Endothelial cell of umbilical vein (primary cell): ENCODE measurements around the gene CD320. TPM values are rescaled to one million over a fixed set of nuclear protein-coding genes. Genes with fewer than 3 reads are reported as not detected.
A peak's percentile ranks its signal among the peaks of the same experiment; 100 is the strongest.

Experiments used
- BruUV-seq: library from RNA; stranded (reverse); fragments of 400-500 nt; replicated peaks from 2 replicates; lab custom pipeline; 2021; lab: Mats Ljungman, UMichigan
- CTCF ChIA-PET: fragments of 300-600, 350-600 bp; sonication (Branson Sonifier 250); formaldehyde crosslinking; loops from one replicate; lab custom pipeline; 2021; ENCODE audit warnings: antibody characterized with exemption, inconsistent platforms; lab: Charles Lee
- POLR2A ChIA-PET: fragments of 300-600, 350-600 bp; sonication (Branson Sonifier 250); formaldehyde crosslinking; loops from one replicate; lab custom pipeline; 2021; ENCODE audit warnings: antibody characterized with exemption, inconsistent platforms; lab: Charles Lee
- DNase-seq: peaks from one replicate; pipeline ENCODE4 v3.0.0-alpha.2; 2011; ENCODE audit warnings: low read depth, low spot score
- FAIRE-seq: peaks from 2 replicates; lab custom pipeline; 2011; peaks lifted over from hg19 to GRCh38; lab: Jason Lieb, UNC
- H2AFZ ChIP-seq: 2 replicates; pipeline ENCODE4 v1.6.0; 2012; ENCODE audit warnings: low read depth, low read length, control low read depth, inconsistent platforms
- H3K27ac ChIP-seq: 2 replicates; pipeline ENCODE4 v1.5.1; 2011; ENCODE audit warnings: low read depth, mild to moderate bottlenecking, control low read depth, low read length, moderate library complexity; ENCODE audit not compliant: insufficient read depth
- H3K27me3 ChIP-seq, 2 experiments: 2 replicates each; pipeline versions ENCODE4 v1.6.0 to v1.6.1; 2011; ENCODE audit warnings: low read length in 2 of 2, mixed read lengths in 1 of 2; ENCODE audit not compliant: control insufficient read depth in 2 of 2, insufficient read depth in 2 of 2
- H3K36me3 ChIP-seq, 2 experiments: 2 replicates in 1 of 2; 3 replicates in 1 of 2; pipeline ENCODE4 v1.5.1; 2011; ENCODE audit warnings: low read length in 2 of 2, mild to moderate bottlenecking in 1 of 2, moderate library complexity in 1 of 2; ENCODE audit not compliant: control insufficient read depth in 2 of 2, insufficient read depth in 2 of 2; ENCODE audit errors: extremely low read depth in 1 of 2
- H3K4me1 ChIP-seq: 3 replicates; pipeline ENCODE4 v1.5.1; 2011; ENCODE audit warnings: mild to moderate bottlenecking, low read length; ENCODE audit not compliant: control insufficient read depth, insufficient read depth; ENCODE audit errors: extremely low read depth
- H3K4me2 ChIP-seq: 2 replicates; pipeline ENCODE4 v1.6.1; 2011; ENCODE audit warnings: low read length, control low read depth, mixed read lengths; ENCODE audit not compliant: insufficient read depth
- H3K4me3 ChIP-seq, 3 experiments: fragments of 200-600 bp in 1 of 3; sonication (generic), shearing (Covaris generic) in 1 of 3; replicated peaks in 1 of 3; 2 replicates each; pipeline ENCODE4 v1.5.1; 2011 to 2016; ENCODE audit warnings: control low read depth in 3 of 3, low read length in 3 of 3, mild to moderate bottlenecking in 2 of 3, inconsistent platforms in 1 of 3, low read depth in 1 of 3, moderate library complexity in 1 of 3; ENCODE audit not compliant: insufficient read depth in 1 of 3
- H3K79me2 ChIP-seq: 2 replicates; pipeline ENCODE4 v1.6.0; 2012; ENCODE audit warnings: low read length, inconsistent platforms; ENCODE audit not compliant: control insufficient read depth, insufficient read depth
- H3K9ac ChIP-seq: replicated peaks from 2 replicates; pipeline ENCODE3; 2011; ENCODE audit warnings: low read length, control low read depth; ENCODE audit not compliant: insufficient read depth; ENCODE audit errors: extremely low read depth
- H3K9me1 ChIP-seq: replicated peaks from 3 replicates; pipeline ENCODE4 v1.6.0; 2011; ENCODE audit warnings: mild to moderate bottlenecking, low read length; ENCODE audit not compliant: control insufficient read depth, insufficient read depth; ENCODE audit errors: extremely low read depth
- H3K9me3 ChIP-seq: replicated peaks from 2 replicates; pipeline ENCODE4 v1.5.1; 2012; ENCODE audit warnings: low read length, inconsistent platforms; ENCODE audit not compliant: control insufficient read depth, insufficient read depth
- H4K20me1 ChIP-seq: replicated peaks from 2 replicates; pipeline ENCODE3; 2011; ENCODE audit warnings: mild to moderate bottlenecking, low read length; ENCODE audit not compliant: control insufficient read depth, insufficient read depth; ENCODE audit errors: extremely low read depth
- FOS ChIP-seq: IDR thresholded peaks from 2 replicates; pipeline ENCODE4 v1.6.1; 2011; ENCODE audit warnings: mild to moderate bottlenecking, low read length, moderate library complexity, borderline replicate concordance; ENCODE audit not compliant: insufficient read depth
- GATA2 ChIP-seq: IDR thresholded peaks from 2 replicates; pipeline ENCODE4 v1.7.0; 2011; ENCODE audit warnings: low read depth, mild to moderate bottlenecking, moderate library complexity, mixed read lengths, low read length; ENCODE audit not compliant: insufficient read length, insufficient read depth
- JUN ChIP-seq: IDR thresholded peaks from 2 replicates; pipeline ENCODE4 v1.6.1; 2011; ENCODE audit warnings: borderline replicate concordance, low read depth; ENCODE audit not compliant: insufficient read length, insufficient read depth
- MYC ChIP-seq: IDR thresholded peaks from one replicate; pipeline ENCODE4 v1.6.1; 2011; ENCODE audit warnings: mild to moderate bottlenecking, low read depth, low read length
- POLR2A ChIP-seq: IDR thresholded peaks from 2 replicates; pipeline ENCODE4 v1.6.1; 2012; ENCODE audit warnings: low read depth, mild to moderate bottlenecking, control low read depth, low read length
- dilution Hi-C: fragments of 300-500 bp; cut with MboI; formaldehyde crosslinking; loops from one replicate; pipeline ENCODE4 v1.15.0; 2019; ENCODE audit warnings: low sequenced_read_pairs; ENCODE audit not compliant: extremely low pct_ligation_motif_present
- intact Hi-C: fragments of 100-400 bp; cut with micrococcal nuclease; formaldehyde crosslinking; loops from one replicate; pipeline ENCODE4 v1.10.0; 2022
- polyA plus RNA-seq, 4 experiments: library from polyadenylated mRNA; depleted of rRNA in 3 of 4; stranded (reverse) in 3 of 4; unstranded in 1 of 4; fragments of >200 nt; gene quantifications; 2 replicates each; pipeline versions ENCODE4 v1.2.1 to v1.2.3, GENCODE V29; 2011 to 2012; ENCODE audit warnings: missing spikeins in 1 of 4
- total RNA-seq: library from RNA; stranded (reverse); gene quantifications from 2 replicates; pipeline ENCODE4 v1.2.3, GENCODE V29; 2021
- TF ChIP-seq, protein P1 (sequence below): IDR thresholded peaks from 2 replicates; pipeline ENCODE4 v1.6.1; 2011; ENCODE audit not compliant: insufficient read depth, insufficient read length
- TF ChIP-seq, protein P2 (sequence below), 2 donors: IDR thresholded peaks; 1 replicate in 1 of 2; 2 replicates in 1 of 2; pipeline ENCODE4 v1.5.1; 2011; ENCODE audit warnings: low read length in 2 of 2, mild to moderate bottlenecking in 2 of 2, moderate library complexity in 2 of 2, control low read depth in 1 of 2, inconsistent platforms in 1 of 2, low read depth in 1 of 2; ENCODE audit not compliant: insufficient read depth in 1 of 2; ENCODE audit errors: extremely low read depth in 1 of 2

CD320 gene
- total and polyA plus RNA-seq, 2 donors (not counting 3 experiments of a cell fraction or from before 2014, with no cell fraction given): 84.9 to 190 TPM

DNA sequence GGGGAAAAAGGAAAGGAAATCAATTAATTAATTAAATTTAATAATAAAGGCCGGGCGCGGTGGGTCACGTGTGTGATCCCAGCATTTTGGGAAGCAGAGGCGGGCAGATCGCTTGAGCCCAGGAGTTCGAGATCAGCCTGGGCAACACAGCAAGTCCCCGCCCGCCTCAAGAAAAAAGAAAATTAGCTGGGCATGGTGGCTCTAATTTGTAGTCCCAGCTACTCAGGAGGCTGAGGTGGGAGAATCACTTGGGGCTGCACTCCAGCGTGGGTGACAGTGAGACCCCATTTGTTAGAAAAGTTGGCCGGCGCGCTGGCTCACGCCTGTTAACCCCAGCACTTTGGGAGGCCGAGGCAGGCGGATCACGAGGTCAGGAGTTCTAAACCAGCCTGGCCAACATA is 733 bp upstream of the CD320 start:
- dilution Hi-C loops (no loop called here), intact Hi-C loops (loop anchor here (1.0 to 2.0 kb wide), 2 partner anchors 12 to 34 kb away; partner anchors contain the start of genes KANK3, NDUFA7 and RPS28)
- POLR2A ChIA-PET: no interaction called here
- TSS peak; percentile 63 for BruUV-seq
- no peaks in the 10 kb centered on the region for H4K20me1 ChIP-seq
- H3K4me2 ChIP-seq: peak overlapping the region; percentile 49
- H3K9me1 ChIP-seq: no peaks in the 10 kb centered on the region
- no peak overlapping the region for H2AFZ ChIP-seq
- peak overlapping the region; percentile 41 for H3K9ac ChIP-seq
- TF ChIP-seq, protein P1, sequence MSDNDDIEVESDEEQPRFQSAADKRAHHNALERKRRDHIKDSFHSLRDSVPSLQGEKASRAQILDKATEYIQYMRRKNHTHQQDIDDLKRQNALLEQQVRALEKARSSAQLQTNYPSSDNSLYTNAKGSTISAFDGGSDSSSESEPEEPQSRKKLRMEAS: no peak
- TF ChIP-seq JUN (no peak), GATA2 (no peak), POLR2A (no peak), MYC (no peak), FOS (no peak)
- TF ChIP-seq, protein P2, sequence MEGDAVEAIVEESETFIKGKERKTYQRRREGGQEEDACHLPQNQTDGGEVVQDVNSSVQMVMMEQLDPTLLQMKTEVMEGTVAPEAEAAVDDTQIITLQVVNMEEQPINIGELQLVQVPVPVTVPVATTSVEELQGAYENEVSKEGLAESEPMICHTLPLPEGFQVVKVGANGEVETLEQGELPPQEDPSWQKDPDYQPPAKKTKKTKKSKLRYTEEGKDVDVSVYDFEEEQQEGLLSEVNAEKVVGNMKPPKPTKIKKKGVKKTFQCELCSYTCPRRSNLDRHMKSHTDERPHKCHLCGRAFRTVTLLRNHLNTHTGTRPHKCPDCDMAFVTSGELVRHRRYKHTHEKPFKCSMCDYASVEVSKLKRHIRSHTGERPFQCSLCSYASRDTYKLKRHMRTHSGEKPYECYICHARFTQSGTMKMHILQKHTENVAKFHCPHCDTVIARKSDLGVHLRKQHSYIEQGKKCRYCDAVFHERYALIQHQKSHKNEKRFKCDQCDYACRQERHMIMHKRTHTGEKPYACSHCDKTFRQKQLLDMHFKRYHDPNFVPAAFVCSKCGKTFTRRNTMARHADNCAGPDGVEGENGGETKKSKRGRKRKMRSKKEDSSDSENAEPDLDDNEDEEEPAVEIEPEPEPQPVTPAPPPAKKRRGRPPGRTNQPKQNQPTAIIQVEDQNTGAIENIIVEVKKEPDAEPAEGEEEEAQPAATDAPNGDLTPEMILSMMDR (IDR thresholded peaks at IDR 0.05; ENCODE audit: extremely low read depth in 1 of 2, insufficient read depth in 1 of 2, low read depth in 1 of 2, low read length in 2 of 2): no peak
- peak overlapping the region; percentile 69 for H3K27ac ChIP-seq
- CTCF ChIA-PET: interaction anchor here (0.6 kb wide), 1 partner anchor 9 kb away, joined by 3 read pairs; no protein-coding TSS in a partner anchor
- H3K27me3 ChIP-seq: no peaks in the 10 kb centered on the region
- H3K79me2 ChIP-seq: peaks cover 11% of the 10 kb centered on the region
- no peaks in the 10 kb centered on the region for H3K9me3 ChIP-seq
- H3K36me3 ChIP-seq: no peaks in the 10 kb centered on the region
- H3K4me3 ChIP-seq: peak overlapping the region; percentile 43 to 48 (median 44)
- FAIRE-seq (no peak), DNase-seq (no peak)
- H3K4me1 ChIP-seq: peaks cover 19% of the 10 kb centered on the region
